Activated CD8-positive, alpha-beta memory T cell treated with anti-CD3 and anti-CD28 coated beads for 1 hour (primary cell): ENCODE results near the gene TPGS1.

Experiments
- DNase-seq, 2 donors: peaks; one replicate each; pipeline ENCODE4 v3.0.0-alpha.2; 2020; ENCODE audit warnings: low read depth in 1 of 2; ENCODE audit errors: extremely low read depth in 1 of 2

TPGS1 gene

GRCh38 chr19:566403-566802 lies 59.1 kb downstream of the TPGS1 start:
- DNase-seq = no peak

GRCh38 chr19:566844-567243 lies 59.5 kb downstream of the TPGS1 start:
- DNase-seq = no peak

- no peak for DNase-seq
Observed at GRCh38 chr19:567296-567900, 60.1 kb downstream of the TPGS1 start.
